HG03064 (cell line): Measurements from ENCODE around the gene ATIC.
A peak's percentile ranks its signal among the peaks of the same experiment; 100 is the strongest.
"Not testable (repeated sequence)": the region's sequence is repeated elsewhere in the genome, so short reads cannot be mapped to it uniquely, and the experiment has no call there.

Source experiments
- ATAC-seq: cut with Tn5 transposase; IDR thresholded peaks from one replicate; pipeline ENCODE4 v1.9.1; 2021; ENCODE audit warnings: low read depth; ENCODE audit not compliant: unreplicated experiment

ATIC gene

GRCh38 chr2:215311625-215312396 lies at the start of gene ATIC:
ATIC (plus strand) TSS chr2:215312059; CDS start chr2:215312143, 84 bp downstream.
- ATAC-seq: peak; percentile 99

- ATAC-seq: no peak
These were observed 49.6 kb upstream of the ATIC start for GRCh38 chr2:215262303-215262702.

- ATAC-seq: no peak
These were observed 49.0 kb upstream of the ATIC start for GRCh38 chr2:215262741-215263362.

GRCh38 chr2:215264374-215264773 lies 47.5 kb upstream of the ATIC start:
- no peak for ATAC-seq

- ATAC-seq: no peak
These were observed 42.3 kb upstream of the ATIC start for GRCh38 chr2:215269397-215270117.

GRCh38 chr2:215270118-215270451 lies 41.8 kb upstream of the ATIC start:
- ATAC-seq: no peak

- no peak for ATAC-seq
These were observed 40.4 kb upstream of the ATIC start for GRCh38 chr2:215271446-215271845.

- ATAC-seq: no peak
These were observed 38.9 kb upstream of the ATIC start for GRCh38 chr2:215272918-215273317.

GRCh38 chr2:215274829-215275228 lies 37.0 kb upstream of the ATIC start:
- no peak for ATAC-seq

- no peak for ATAC-seq
These were observed 36.0 kb upstream of the ATIC start for GRCh38 chr2:215275824-215276223.

- no peak for ATAC-seq
These were observed 33.9 kb upstream of the ATIC start for GRCh38 chr2:215277944-215278343.

GRCh38 chr2:215280326-215280725 lies 31.5 kb upstream of the ATIC start:
- ATAC-seq: peak; percentile 81

GRCh38 chr2:215283221-215283620 lies 28.6 kb upstream of the ATIC start:
- ATAC-seq: no peak

- ATAC-seq: no peak
These were observed 25.6 kb upstream of the ATIC start for GRCh38 chr2:215286309-215286708.

GRCh38 chr2:215288112-215288815 lies 23.6 kb upstream of the ATIC start:
- no peak for ATAC-seq

GRCh38 chr2:215290980-215291599 lies 20.8 kb upstream of the ATIC start:
- no peak for ATAC-seq

GRCh38 chr2:215293879-215294278 lies 18.0 kb upstream of the ATIC start:
- no peak for ATAC-seq

- ATAC-seq: no peak
These were observed 12.5 kb upstream of the ATIC start for GRCh38 chr2:215299337-215299859.

GRCh38 chr2:215301994-215302393 lies 9.9 kb upstream of the ATIC start:
- no peak for ATAC-seq

GRCh38 chr2:215311259-215311624 lies 617 bp upstream of the ATIC start:
- ATAC-seq: not testable (repeated sequence)
